H1 (cell line): Measurements from ENCODE around the gene CREB3L4. TPM values are rescaled to one million over a fixed set of nuclear protein-coding genes. Genes with fewer than 3 reads are reported as not detected.

Experiments
- CTCF ChIA-PET: fragments of 300-600 bp; sonication (Branson Sonifier 250); formaldehyde crosslinking; loops from one replicate; lab custom pipeline; 2021; ENCODE audit not compliant: partially characterized antibody; lab: Charles Lee
- POLR2A ChIA-PET: fragments of 300-600 bp; sonication (Branson Sonifier 250); formaldehyde crosslinking; loops from one replicate; lab custom pipeline; 2021; ENCODE audit warnings: inconsistent platforms; ENCODE audit not compliant: partially characterized antibody; lab: Charles Lee
- DNase-seq, 2 experiments: peaks; one replicate each; pipeline versions ENCODE4 v3.0.0 to v3.0.0-alpha.2; 2010 to 2022; ENCODE audit warnings: low spot score in 2 of 2, low read depth in 1 of 2, mixed read lengths in 1 of 2
- FAIRE-seq: peaks from 2 replicates; lab custom pipeline; 2011; peaks lifted over from hg19 to GRCh38; lab: Jason Lieb, UNC
- H2AFZ ChIP-seq: 2 replicates; pipeline ENCODE4 v1.8.1; 2012; ENCODE audit warnings: low read length, inconsistent platforms
- H2AK5ac ChIP-seq: 2 replicates; pipeline ENCODE4 v1.6.1; 2013; ENCODE audit warnings: low read depth, low read length
- H2BK120ac ChIP-seq: replicated peaks from 2 replicates; pipeline ENCODE3; 2013; ENCODE audit warnings: low read depth, low read length, inconsistent platforms
- H2BK12ac ChIP-seq: 2 replicates; pipeline ENCODE4 v1.6.1; 2013; ENCODE audit warnings: low read depth, low read length
- H2BK15ac ChIP-seq: 2 replicates; pipeline ENCODE4 v1.6.1; 2013; ENCODE audit warnings: low read length
- H2BK20ac ChIP-seq: 2 replicates; pipeline ENCODE4 v1.6.1; 2013; ENCODE audit warnings: low read length
- H2BK5ac ChIP-seq: 2 replicates; pipeline ENCODE4 v1.6.1; 2013; ENCODE audit warnings: low read depth, low read length
- H3K14ac ChIP-seq: 2 replicates; pipeline ENCODE4 v1.6.1; 2013; ENCODE audit warnings: inconsistent platforms; ENCODE audit not compliant: insufficient read length
- H3K18ac ChIP-seq: 2 replicates; pipeline ENCODE4 v1.6.1; 2013; ENCODE audit warnings: low read length; ENCODE audit errors: extremely low read depth
- H3K23ac ChIP-seq: 2 replicates; pipeline ENCODE4 v1.6.1; 2013; ENCODE audit warnings: inconsistent platforms; ENCODE audit not compliant: insufficient read length
- H3K23me2 ChIP-seq: 2 replicates; pipeline ENCODE4 v1.6.1; 2013; ENCODE audit warnings: low read depth, low read length
- H3K27ac ChIP-seq: 2 replicates; pipeline ENCODE4 v1.6.1; 2011; ENCODE audit warnings: low read depth, low read length, inconsistent platforms
- H3K27me3 ChIP-seq, 4 experiments: replicated peaks in 1 of 4; 1 replicate in 1 of 4; 2 replicates in 3 of 4; pipeline versions ENCODE4 v1.6.1 to v1.8.1; 2011 to 2013; ENCODE audit warnings: low read length in 3 of 4, mild to moderate bottlenecking in 3 of 4, inconsistent platforms in 2 of 4, mixed read lengths in 2 of 4, moderate library complexity in 1 of 4; ENCODE audit not compliant: control insufficient read depth in 3 of 4, insufficient read depth in 3 of 4; ENCODE audit errors: extremely low read depth in 1 of 4
- H3K36me3 ChIP-seq, 4 experiments: 2 replicates each; pipeline versions ENCODE4 v1.6.1 to v1.8.1; 2011 to 2013; ENCODE audit warnings: mild to moderate bottlenecking in 4 of 4, low read length in 3 of 4, moderate library complexity in 2 of 4, control low read depth in 1 of 4, inconsistent platforms in 1 of 4; ENCODE audit not compliant: insufficient read depth in 4 of 4, control insufficient read depth in 2 of 4
- H3K4ac ChIP-seq: replicated peaks from 2 replicates; pipeline ENCODE3; 2013; ENCODE audit warnings: low read length, low read depth, mixed read lengths, inconsistent platforms; ENCODE audit not compliant: insufficient read length
- H3K4me1 ChIP-seq, 4 experiments: replicated peaks in 1 of 4; 1 replicate in 1 of 4; 2 replicates in 3 of 4; pipeline versions ENCODE4 v1.6.1 to v1.8.1; 2011 to 2013; ENCODE audit warnings: low read length in 3 of 4, inconsistent platforms in 2 of 4, mixed read lengths in 1 of 4; ENCODE audit not compliant: insufficient read depth in 4 of 4, control insufficient read depth in 3 of 4
- H3K4me2 ChIP-seq, 2 experiments: 2 replicates each; pipeline versions ENCODE4 v1.6.1 to v1.8.1; 2011 to 2013; ENCODE audit warnings: low read depth in 2 of 2, low read length in 2 of 2, control low read depth in 1 of 2, inconsistent platforms in 1 of 2, mild to moderate bottlenecking in 1 of 2; ENCODE audit not compliant: insufficient read depth in 1 of 2
- H3K4me3 ChIP-seq, 4 experiments: fragments of 200-600, 300-600 bp in 1 of 4; sonication (generic), shearing (Covaris generic), sonication (Bioruptor Twin) in 1 of 4; 2 replicates each; pipeline versions ENCODE4 v1.5.1 to v1.8.1; 2011 to 2016; ENCODE audit warnings: low read length in 4 of 4, low read depth in 3 of 4, control low read depth in 2 of 4, inconsistent platforms in 2 of 4, mild to moderate bottlenecking in 2 of 4, mixed read lengths in 1 of 4, moderate library complexity in 1 of 4; ENCODE audit not compliant: insufficient read depth in 2 of 4; ENCODE audit errors: extremely low read depth in 1 of 4
- H3K56ac ChIP-seq: replicated peaks from 2 replicates; pipeline ENCODE3; 2013; ENCODE audit warnings: low read depth, mild to moderate bottlenecking, mixed read lengths, low read length, inconsistent platforms; ENCODE audit not compliant: insufficient read length
- H3K79me1 ChIP-seq: 2 replicates; pipeline ENCODE4 v1.6.1; 2013; ENCODE audit warnings: low read depth, low read length, control low read depth
- H3K79me2 ChIP-seq, 2 experiments: 2 replicates each; pipeline versions ENCODE4 v1.6.1 to v1.8.1; 2012 to 2013; ENCODE audit warnings: low read length in 2 of 2, mild to moderate bottlenecking in 2 of 2, inconsistent platforms in 1 of 2; ENCODE audit not compliant: insufficient read depth in 2 of 2, control insufficient read depth in 1 of 2
- H3K9ac ChIP-seq, 4 experiments: replicated peaks in 1 of 4; 1 replicate in 1 of 4; 2 replicates in 3 of 4; pipeline versions ENCODE4 v1.6.1 to v1.8.1; 2011 to 2013; ENCODE audit warnings: low read depth in 3 of 4, low read length in 3 of 4, control low read depth in 2 of 4, mild to moderate bottlenecking in 2 of 4, moderate library complexity in 2 of 4, inconsistent platforms in 1 of 4; ENCODE audit errors: extremely low read depth in 1 of 4
- H3K9me3 ChIP-seq, 2 experiments: 2 replicates each; pipeline versions ENCODE4 v1.6.1 to v1.8.1; 2012 to 2013; ENCODE audit warnings: mild to moderate bottlenecking in 2 of 2, moderate library complexity in 2 of 2, control low read depth in 1 of 2, inconsistent platforms in 1 of 2, low read depth in 1 of 2, low read length in 1 of 2, mixed read lengths in 1 of 2; ENCODE audit not compliant: insufficient read depth in 2 of 2
- H4K20me1 ChIP-seq, 2 experiments: replicated peaks in 1 of 2; 2 replicates each; pipeline versions ENCODE3 to v1.8.1; 2011 to 2013; ENCODE audit warnings: inconsistent platforms in 2 of 2, low read length in 2 of 2, mild to moderate bottlenecking in 1 of 2; ENCODE audit not compliant: insufficient read depth in 2 of 2, control insufficient read depth in 1 of 2
- H4K5ac ChIP-seq: 2 replicates; pipeline ENCODE4 v1.6.1; 2013; ENCODE audit warnings: low read length, low read depth, mixed read lengths, inconsistent platforms; ENCODE audit not compliant: insufficient read length
- H4K8ac ChIP-seq: 2 replicates; pipeline ENCODE4 v1.8.0; 2013; ENCODE audit warnings: mild to moderate bottlenecking, moderate library complexity, low read length, inconsistent platforms; ENCODE audit not compliant: insufficient read depth; ENCODE audit errors: extremely low read depth
- H4K91ac ChIP-seq: replicated peaks from 2 replicates; pipeline ENCODE3; 2013; ENCODE audit warnings: low read length, mixed read lengths, inconsistent platforms; ENCODE audit not compliant: insufficient read length
- BACH1 ChIP-seq: IDR thresholded peaks from 2 replicates; pipeline ENCODE4 v1.6.1; 2012; ENCODE audit warnings: low read length, improper control_type of control experiment
- JUN ChIP-seq: IDR thresholded peaks from 2 replicates; pipeline ENCODE4 v1.6.1; 2011; ENCODE audit warnings: low read depth, mild to moderate bottlenecking, improper control_type of control experiment, low read length
- WGBS, 2 experiments: shearing (Covaris generic) in 1 of 2; methylation state at CpG; one replicate each; pipeline versions ENCODE4 v1.1.6 to v1.1.7; 2013 to 2015; ENCODE audit warnings: low lambda C conversion rate in 2 of 2, mixed read lengths in 2 of 2, inconsistent platforms in 1 of 2, low coverage in 1 of 2, missing lambda C conversion rate in 1 of 2; ENCODE audit not compliant: insufficient replicate concordance in 2 of 2, insufficient coverage in 1 of 2, insufficient read length in 1 of 2; ENCODE audit errors: extremely low coverage in 1 of 2, missing lambda C conversion rate in 1 of 2; 5-methylcytosine and 5-hydroxymethylcytosine counted together
- polyA plus RNA-seq, 7 experiments: library from polyadenylated mRNA; depleted of rRNA in 3 of 7; stranded (reverse) in 5 of 7; unstranded in 2 of 7; fragments of >200 nt in 5 of 7; fragments of 200-250 nt in 2 of 7; gene quantifications; 1 replicate in 5 of 7; 2 replicates in 1 of 7; 4 replicates in 1 of 7; pipeline versions ENCODE4 v1.2.1 to v1.2.3, GENCODE V29; 2011 to 2013; ENCODE audit warnings: missing spikeins in 2 of 7, mixed read lengths in 2 of 7
- total RNA-seq: library from RNA; stranded (reverse); fragmentation: NEBNext Ultra II Directional; extraction: Animal tissue kit (Norgen Biotek cat#: 25700); gene quantifications from 2 replicates; pipeline ENCODE4 v1.2.1, GENCODE V29; 2021

Gene CREB3L4
- total and polyA plus RNA-seq, 2 of the 8 experiments (the other 6 are each of a cell fraction or from before 2014, with no cell fraction given) = 34.4 to 54.0 TPM

- no peak overlapping the region for H2AK5ac ChIP-seq
- peaks cover 0 to 2% of the 10 kb centered on the region in 2 experiments for H4K20me1 ChIP-seq
- H3K4me2 ChIP-seq = no peak overlapping the region
- H4K8ac ChIP-seq = no peak overlapping the region
- H4K91ac ChIP-seq = no peak overlapping the region
- H3K9ac ChIP-seq = no peak overlapping the region
- H2BK120ac ChIP-seq = no peak overlapping the region
- no peak overlapping the region for H2BK15ac ChIP-seq
- H2BK5ac ChIP-seq = no peak overlapping the region
- H3K4ac ChIP-seq = no peak overlapping the region
- H4K5ac ChIP-seq = no peak overlapping the region
- DNase-seq = no peak
- ChIA-PET CTCF (interaction anchor here (0.9 to 1.2 kb wide), 2 partner anchors 9 to 39 kb away, joined by 3 to 5 read pairs; no protein-coding TSS in a partner anchor), POLR2A (interaction anchor here (1.1 to 8.2 kb wide), 5 partner anchors 9 to 157 kb away, joined by 3 to 137 read pairs (median 3); partner anchors contain the start of genes RAB13 and RPS27)
- no peak overlapping the region for H3K14ac ChIP-seq
- no peaks in the 10 kb centered on the region for H3K4me1 ChIP-seq
- H3K18ac ChIP-seq = no peak overlapping the region
- H3K27me3 ChIP-seq = no peaks in the 10 kb centered on the region
- no peak overlapping the region for H3K27ac ChIP-seq
- H2BK12ac ChIP-seq = no peak overlapping the region
- 91% methylated on average over 4 of the region's 4 CpGs; no CpG with 5 or more reads in 1 of the 2 experiments for WGBS, 2 experiments
- no peak overlapping the region for H3K56ac ChIP-seq
- no peak for FAIRE-seq
- peaks cover 0 to 5% (median 2%) of the 10 kb centered on the region in 4 experiments; a peak in 5 of 8 replicates for H3K36me3 ChIP-seq
- no peak overlapping the region for H3K23ac ChIP-seq
- H3K9me3 ChIP-seq = peaks cover 0 to 3% of the 10 kb centered on the region in 2 experiments; a peak in 1 of 4 replicates
- H2BK20ac ChIP-seq = no peak overlapping the region
- H2AFZ ChIP-seq = no peak overlapping the region
- no peaks in the 10 kb centered on the region for H3K79me2 ChIP-seq
- no peak overlapping the region for H3K4me3 ChIP-seq
- no peaks in the 10 kb centered on the region for H3K23me2 ChIP-seq
- H3K79me1 ChIP-seq = no peaks in the 10 kb centered on the region
- no peak for TF ChIP-seq JUN
- no peak for TF ChIP-seq BACH1
Measured at GRCh38 chr1:154000420-154000819, 32.7 kb downstream of the CREB3L4 start.
